ENCODE data around the gene SIGLEC7. TPM values are rescaled to one million over a fixed set of nuclear protein-coding genes. Genes with fewer than 3 reads are reported as not detected.
A peak's percentile ranks its signal among the peaks of the same experiment; 100 is the strongest.

The SIGLEC7 gene
- total and polyA plus RNA-seq, 11 donors = 0.51 to 6.1 (median 1.0) TPM; not detected in 2

GRCh38 chr19:51127032-51127431 lies 15.1 kb upstream of the SIGLEC7 start:
- peak overlapping the region in 3 of 12 donors; percentile 10 to 60 (median 18) for H3K4me3 ChIP-seq
- peaks cover 0 to 6% (median 0%) of the 10 kb centered on the region in 9 donors for H3K36me3 ChIP-seq
- ATAC-seq = no peak
- intact Hi-C loops (cut with DNase I) = no loop called here
- no peak for DNase-seq
- peaks cover 0 to 30% (median 0%) of the 10 kb centered on the region in 9 donors for H3K27me3 ChIP-seq
- H3K27ac ChIP-seq = peak overlapping the region in 6 of 12 donors; percentile 6 to 95 (median 14)
- H3K9me3 ChIP-seq = no peaks in the 10 kb centered on the region
- H3K4me1 ChIP-seq = peaks cover 0 to 88% (median 2%) of the 10 kb centered on the region in 12 donors
- WGBS, 4 donors = 58 to 90% (median 69%) methylated on average over 2 to 6 of the region's 6 CpGs
- TF ChIP-seq POLR2A (IDR thresholded peaks at IDR 0.05) (no peak), CTCF (IDR thresholded peaks at IDR 0.05) (no peak)

- Histone ChIP-seq H3K4me1 (peaks cover 0 to 91% (median 4%) of the 10 kb centered on the region in 12 donors), H3K27me3 (peaks cover 0 to 26% (median 0%) of the 10 kb centered on the region in 9 donors), H3K27ac (peak overlapping the region in 9 of 12 donors; percentile 6 to 95 (median 34)), H3K36me3 (peaks cover 0 to 6% (median 0%) of the 10 kb centered on the region in 9 donors), H3K9me3 (no peaks in the 10 kb centered on the region), H3K4me3 (peak overlapping the region in 1 of 12 donors; percentile 60)
- DNase-seq = peak in 4 of 5 donors; percentile 41 to 72 (median 62)
- intact Hi-C loops (cut with DNase I) = no loop called here
- WGBS, 4 donors = 41 to 66% (median 44%) methylated on average over 4 of the region's 4 CpGs
- ATAC-seq = peak; percentile 33 to 64 (median 46)
- no peak for TF ChIP-seq CTCF (IDR thresholded peaks at IDR 0.05)
- no peak for TF ChIP-seq POLR2A (IDR thresholded peaks at IDR 0.05)
Measured at GRCh38 chr19:51127755-51128154, 14.3 kb upstream of the SIGLEC7 start.

- H3K4me1 ChIP-seq = peaks cover 0 to 89% (median 4%) of the 10 kb centered on the region in 12 donors
- peaks cover 0 to 6% (median 0%) of the 10 kb centered on the region in 9 donors for H3K36me3 ChIP-seq
- no peaks in the 10 kb centered on the region for H3K9me3 ChIP-seq
- 82 to 90% (median 87%) methylated on average over 7 of the region's 7 CpGs for WGBS, 4 donors
- intact Hi-C loops (cut with DNase I) = no loop called here
- H3K27me3 ChIP-seq = peaks cover 0 to 25% (median 0%) of the 10 kb centered on the region in 9 donors
- DNase-seq = no peak
- no peak for ATAC-seq
- peak overlapping the region in 1 of 12 donors; percentile 27 for H3K4me3 ChIP-seq
- peak overlapping the region in 10 of 12 donors; percentile 6 to 95 (median 33) for H3K27ac ChIP-seq
- TF ChIP-seq CTCF (IDR thresholded peaks at IDR 0.05) (no peak), POLR2A (IDR thresholded peaks at IDR 0.05) (no peak)
Measured at GRCh38 chr19:51128227-51128626, 13.9 kb upstream of the SIGLEC7 start.

- ATAC-seq (no peak), DNase-seq (no peak)
- no peaks in the 10 kb centered on the region for H3K9me3 ChIP-seq
- no peak for TF ChIP-seq CTCF (IDR thresholded peaks at IDR 0.05)
- H3K36me3 ChIP-seq = peaks cover 0 to 6% (median 0%) of the 10 kb centered on the region in 9 donors
- peaks cover 0 to 15% (median 0%) of the 10 kb centered on the region in 9 donors for H3K27me3 ChIP-seq
- H3K27ac ChIP-seq = peak overlapping the region in 1 of 12 donors; percentile 95
- H3K4me1 ChIP-seq = peaks cover 0 to 80% (median 4%) of the 10 kb centered on the region in 12 donors
- WGBS, 4 donors = 78 to 85% (median 81%) methylated on average over 7 to 8 of the region's 8 CpGs
- intact Hi-C loops (cut with DNase I) = no loop called here
- H3K4me3 ChIP-seq = no peak overlapping the region
Measured at GRCh38 chr19:51129716-51130115, 12.4 kb upstream of the SIGLEC7 start.

Data from heart left ventricle (tissue), 16 donors.